Natural killer cell (primary cell): ENCODE results near the gene EPB41L5. TPM values are rescaled to one million over a fixed set of nuclear protein-coding genes. Genes with fewer than 3 reads are reported as not detected.

Experiments used
- ATAC-seq, 3 donors: fragments of 150-1000 bp in 2 of 3; fragments of 200-7000 bp in 1 of 3; cut with Tn5 transposase; 1 replicate in 1 of 3; 2 replicates in 2 of 3; pipeline ENCODE4 v1.10.0; 2021; ENCODE audit warnings: mild to moderate bottlenecking in 2 of 3, moderate library complexity in 2 of 3
- DNase-seq, 2 donors: peaks; one replicate each; pipeline versions ENCODE4 v3.0.0 to v3.0.0-alpha.2; 2013 to 2021; ENCODE audit warnings: mixed read lengths in 1 of 2
- H3K27ac ChIP-seq: one replicate; pipeline ENCODE4 v1.5.1; 2013; ENCODE audit warnings: mild to moderate bottlenecking, low read length
- H3K27me3 ChIP-seq: one replicate; pipeline ENCODE4 v1.6.1; 2013; ENCODE audit warnings: low read length; ENCODE audit not compliant: control insufficient read depth, insufficient read depth
- H3K36me3 ChIP-seq: one replicate; pipeline ENCODE4 v1.6.1; 2013; ENCODE audit warnings: low read length; ENCODE audit not compliant: control insufficient read depth, insufficient read depth
- H3K4me1 ChIP-seq: one replicate; pipeline ENCODE4 v1.6.1; 2013; ENCODE audit warnings: low read length; ENCODE audit not compliant: control insufficient read depth, insufficient read depth
- H3K4me3 ChIP-seq: one replicate; pipeline ENCODE4 v1.5.1; 2013; ENCODE audit warnings: low read length
- H3K9me3 ChIP-seq: one replicate; pipeline ENCODE4 v1.6.1; 2013; ENCODE audit warnings: low read length; ENCODE audit not compliant: control insufficient read depth, insufficient read depth
- H3K27ac Mint-ChIP-seq, 2 donors: one replicate each; pipeline ENCODE4 v1.8.0; 2022; ENCODE audit warnings: mild to moderate bottlenecking in 2 of 2, mixed read lengths in 2 of 2, moderate library complexity in 1 of 2
- H3K27me3 Mint-ChIP-seq, 2 donors: one replicate each; pipeline ENCODE4 v1.8.0; 2022; ENCODE audit warnings: low read depth in 2 of 2, mixed read lengths in 2 of 2
- H3K36me3 Mint-ChIP-seq: one replicate; pipeline ENCODE4 v1.8.0; 2022; ENCODE audit warnings: mixed read lengths
- H3K4me1 Mint-ChIP-seq, 2 donors: one replicate each; pipeline ENCODE4 v1.8.0; 2022; ENCODE audit warnings: mixed read lengths in 2 of 2
- H3K4me3 Mint-ChIP-seq: one replicate; pipeline ENCODE4 v1.8.0; 2022; ENCODE audit warnings: mild to moderate bottlenecking, moderate library complexity, mixed read lengths
- H3K9me3 Mint-ChIP-seq, 2 donors: one replicate each; pipeline ENCODE4 v1.8.0; 2022; ENCODE audit warnings: mixed read lengths in 2 of 2
- WGBS: methylation state at CpG from one replicate; pipeline ENCODE4 v1.1.7; 2013; ENCODE audit warnings: missing lambda C conversion rate; ENCODE audit not compliant: insufficient coverage; 5-methylcytosine and 5-hydroxymethylcytosine counted together
- intact Hi-C: fragments of 100-400 bp; cut with micrococcal nuclease; formaldehyde crosslinking; loops from one replicate; pipeline ENCODE4 v1.14.2; 2022
- total RNA-seq, 4 donors: library from RNA; stranded (reverse); fragments of 120-200 nt in 1 of 4; gene quantifications; one replicate each; pipeline versions ENCODE4 v1.2.3 to v1.2.4, GENCODE V29; 2013 to 2022
- TF ChIP-seq, protein P1 (sequence below): fragments of 200-600 bp; IDR thresholded peaks from one replicate; pipeline ENCODE4 v1.8.0; 2022; ENCODE audit warnings: antibody characterized with exemption

The EPB41L5 gene
- total RNA-seq, 3 donors from 2014 or later (not counting 1 experiment from before 2014, with no cell fraction given): 3.0 to 8.5 (median 3.6) TPM

DNA sequence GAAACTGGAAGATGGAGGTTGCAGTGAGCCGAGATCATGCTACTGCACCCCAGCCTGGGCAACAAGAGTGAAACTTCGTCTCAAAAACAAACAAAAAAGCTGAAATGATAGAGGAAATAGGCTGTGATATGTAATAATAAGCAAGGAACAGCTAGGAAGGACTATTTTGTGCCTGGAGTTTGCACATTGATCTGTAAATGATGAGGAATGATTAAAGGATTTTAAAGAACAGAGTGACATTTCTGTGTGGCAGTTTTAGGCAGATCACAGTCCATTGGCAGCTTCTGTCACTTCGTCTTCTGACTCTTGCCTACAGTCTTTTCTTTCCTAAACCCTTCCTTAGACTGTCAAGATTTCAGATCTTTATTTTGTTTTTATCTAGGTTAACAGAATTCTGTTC is 19.4 kb downstream of the EPB41L5 start:
- ATAC-seq (no peak), DNase-seq (no peak)
- H3K36me3 Mint-ChIP-seq: no peaks in the 10 kb centered on the region
- TF ChIP-seq, protein P1, sequence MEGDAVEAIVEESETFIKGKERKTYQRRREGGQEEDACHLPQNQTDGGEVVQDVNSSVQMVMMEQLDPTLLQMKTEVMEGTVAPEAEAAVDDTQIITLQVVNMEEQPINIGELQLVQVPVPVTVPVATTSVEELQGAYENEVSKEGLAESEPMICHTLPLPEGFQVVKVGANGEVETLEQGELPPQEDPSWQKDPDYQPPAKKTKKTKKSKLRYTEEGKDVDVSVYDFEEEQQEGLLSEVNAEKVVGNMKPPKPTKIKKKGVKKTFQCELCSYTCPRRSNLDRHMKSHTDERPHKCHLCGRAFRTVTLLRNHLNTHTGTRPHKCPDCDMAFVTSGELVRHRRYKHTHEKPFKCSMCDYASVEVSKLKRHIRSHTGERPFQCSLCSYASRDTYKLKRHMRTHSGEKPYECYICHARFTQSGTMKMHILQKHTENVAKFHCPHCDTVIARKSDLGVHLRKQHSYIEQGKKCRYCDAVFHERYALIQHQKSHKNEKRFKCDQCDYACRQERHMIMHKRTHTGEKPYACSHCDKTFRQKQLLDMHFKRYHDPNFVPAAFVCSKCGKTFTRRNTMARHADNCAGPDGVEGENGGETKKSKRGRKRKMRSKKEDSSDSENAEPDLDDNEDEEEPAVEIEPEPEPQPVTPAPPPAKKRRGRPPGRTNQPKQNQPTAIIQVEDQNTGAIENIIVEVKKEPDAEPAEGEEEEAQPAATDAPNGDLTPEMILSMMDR: no peak
- intact Hi-C loops: no loop called here
- no peaks in the 10 kb centered on the region for H3K9me3 Mint-ChIP-seq
- H3K4me1 Mint-ChIP-seq: no peaks in the 10 kb centered on the region
- Histone ChIP-seq H3K4me3 (no peak overlapping the region), H3K27ac (no peak overlapping the region), H3K9me3 (no peaks in the 10 kb centered on the region), H3K4me1 (no peaks in the 10 kb centered on the region), H3K27me3 (no peaks in the 10 kb centered on the region), H3K36me3 (no peaks in the 10 kb centered on the region)
- peaks cover 5 to 7% of the 10 kb centered on the region in 2 donors for H3K27me3 Mint-ChIP-seq
- 86% methylated on average over 3 of the region's 3 CpGs for WGBS
- no peak overlapping the region for H3K27ac Mint-ChIP-seq
- H3K4me3 Mint-ChIP-seq: no peak overlapping the region

DNA sequence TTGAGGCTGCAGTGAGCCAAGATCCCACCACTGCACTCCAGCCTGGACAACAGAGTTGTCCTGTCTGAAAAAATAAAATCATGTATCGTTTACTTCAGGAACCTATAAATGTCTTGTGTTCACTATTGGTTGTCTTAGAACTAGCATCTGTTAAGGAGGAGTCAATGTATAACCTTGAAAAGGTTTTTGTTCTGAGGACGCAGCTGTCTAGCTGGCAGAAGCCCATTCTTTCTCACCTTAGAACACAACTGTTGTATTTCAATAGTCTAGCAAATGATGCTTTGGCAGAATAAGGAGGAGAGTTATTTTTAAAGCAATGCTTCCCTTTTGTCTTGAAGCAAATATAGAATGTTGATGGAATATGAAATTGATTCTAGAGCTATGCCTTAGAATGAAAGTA is 21.1 kb downstream of the EPB41L5 start:
- Histone ChIP-seq H3K27ac (no peak overlapping the region), H3K36me3 (no peaks in the 10 kb centered on the region), H3K4me1 (no peaks in the 10 kb centered on the region), H3K9me3 (no peaks in the 10 kb centered on the region), H3K4me3 (no peak overlapping the region), H3K27me3 (no peaks in the 10 kb centered on the region)
- DNase-seq (no peak), ATAC-seq (no peak)
- H3K27me3 Mint-ChIP-seq: peaks cover 7% of the 10 kb centered on the region in 2 donors
- H3K4me3 Mint-ChIP-seq: no peak overlapping the region
- TF ChIP-seq, protein P1: no peak
- no peaks in the 10 kb centered on the region for H3K9me3 Mint-ChIP-seq
- H3K27ac Mint-ChIP-seq: no peak overlapping the region
- no peaks in the 10 kb centered on the region for H3K4me1 Mint-ChIP-seq
- 78% methylated on average over 1 of the region's 2 CpGs for WGBS
- intact Hi-C loops: no loop called here
- H3K36me3 Mint-ChIP-seq: no peaks in the 10 kb centered on the region

DNA sequence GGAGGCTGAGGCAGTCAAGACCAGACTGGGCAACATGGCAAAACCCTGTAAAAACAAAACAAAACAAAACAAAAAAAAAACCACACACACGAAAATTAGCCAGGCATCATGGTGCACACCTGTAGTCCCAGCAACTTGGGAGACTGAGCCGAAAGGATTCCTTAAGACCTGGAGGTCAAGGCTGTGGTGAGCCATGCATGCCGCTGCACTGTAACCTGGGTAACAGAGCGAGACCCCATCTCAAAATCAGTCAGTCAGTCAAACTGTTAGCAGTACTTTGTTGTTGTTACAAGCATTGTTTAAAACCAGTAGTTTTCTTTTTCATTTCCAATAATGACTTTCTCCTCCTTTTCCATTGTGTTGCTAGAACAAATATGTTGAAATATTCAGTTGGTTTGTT is 21.7 kb downstream of the EPB41L5 start:
- WGBS: 86% methylated on average over 4 of the region's 4 CpGs
- H3K36me3 ChIP-seq: no peaks in the 10 kb centered on the region
- Mint-ChIP-seq H3K36me3 (no peaks in the 10 kb centered on the region), H3K9me3 (no peaks in the 10 kb centered on the region), H3K27me3 (peaks cover 7% of the 10 kb centered on the region in 2 donors), H3K4me1 (no peaks in the 10 kb centered on the region), H3K27ac (no peak overlapping the region), H3K4me3 (no peak overlapping the region)
- H3K27me3 ChIP-seq: no peaks in the 10 kb centered on the region
- intact Hi-C loops: no loop called here
- DNase-seq: no peak
- H3K4me1 ChIP-seq: no peaks in the 10 kb centered on the region
- no peak for ATAC-seq
- no peak overlapping the region for H3K27ac ChIP-seq
- TF ChIP-seq, protein P1: no peak
- H3K4me3 ChIP-seq: no peak overlapping the region
- no peaks in the 10 kb centered on the region for H3K9me3 ChIP-seq

DNA sequence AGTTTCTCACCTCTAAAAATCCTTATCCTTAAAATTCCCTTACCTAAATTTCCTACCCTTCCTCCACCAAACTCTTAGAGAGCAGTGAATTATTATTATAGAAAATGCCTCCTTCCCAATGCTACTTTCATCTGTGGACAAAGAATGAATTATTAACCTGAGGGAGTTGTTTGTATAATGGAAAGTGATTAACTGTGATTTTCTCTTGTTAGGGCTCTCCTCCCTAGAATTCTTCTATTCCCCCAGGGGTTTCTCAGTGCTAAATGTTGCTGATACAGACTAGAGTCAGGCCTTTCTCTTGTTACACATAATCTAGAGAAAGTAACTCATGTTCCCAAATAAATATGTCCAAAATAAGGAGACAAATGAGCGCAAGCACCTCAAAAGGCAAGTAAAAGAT is 23.3 kb downstream of the EPB41L5 start:
- Mint-ChIP-seq H3K9me3 (no peaks in the 10 kb centered on the region), H3K27me3 (peaks cover 7% of the 10 kb centered on the region in 2 donors), H3K4me1 (no peaks in the 10 kb centered on the region), H3K27ac (no peak overlapping the region), H3K36me3 (no peaks in the 10 kb centered on the region), H3K4me3 (no peak overlapping the region)
- Histone ChIP-seq H3K27me3 (no peaks in the 10 kb centered on the region), H3K27ac (no peak overlapping the region), H3K9me3 (no peaks in the 10 kb centered on the region), H3K36me3 (no peaks in the 10 kb centered on the region), H3K4me1 (no peaks in the 10 kb centered on the region), H3K4me3 (no peak overlapping the region)
- intact Hi-C loops: no loop called here
- DNase-seq (no peak), ATAC-seq (no peak)
- no CpG with 5 or more reads among the region's 1 CpG for WGBS
- TF ChIP-seq, protein P1: no peak
